OCI-M2 (cell line): ENCODE measurements around the gene OGG1.

Experiments
- DNase-seq: peaks from one replicate; lab custom pipeline; 2025; ENCODE audit not compliant: unreplicated experiment; lab: John Stamatoyannopoulos, UW

Gene OGG1

GRCh38 chr3:9727041-9727595, 22.6 kb upstream of the OGG1 start:
- DNase-seq = no peak

GRCh38 chr3:9727743-9728142, 22.0 kb upstream of the OGG1 start:
- DNase-seq = no peak

DNA sequence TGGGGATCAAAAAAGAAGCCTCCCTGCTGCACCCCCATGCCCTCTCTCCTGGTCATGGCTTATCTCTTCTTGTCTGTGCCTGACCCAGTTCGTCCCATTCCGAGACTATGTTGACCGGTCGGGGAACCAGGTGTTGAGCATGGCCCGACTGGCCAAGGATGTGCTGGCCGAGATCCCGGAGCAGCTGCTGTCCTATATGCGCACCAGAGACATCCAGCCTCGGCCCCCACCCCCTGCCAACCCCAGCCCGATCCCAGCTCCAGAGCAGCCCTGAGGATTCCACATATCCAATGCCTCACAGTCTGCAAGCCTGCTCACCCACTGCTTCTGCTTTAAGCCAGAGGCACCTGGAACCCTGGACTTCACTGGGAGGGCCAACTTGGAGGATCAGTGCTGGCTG, 20.3 kb upstream of the OGG1 start:
- DNase-seq = no peak

- peak; percentile 80 for DNase-seq
Measured at GRCh38 chr3:9730657-9731205, 19.0 kb upstream of the OGG1 start.

DNA sequence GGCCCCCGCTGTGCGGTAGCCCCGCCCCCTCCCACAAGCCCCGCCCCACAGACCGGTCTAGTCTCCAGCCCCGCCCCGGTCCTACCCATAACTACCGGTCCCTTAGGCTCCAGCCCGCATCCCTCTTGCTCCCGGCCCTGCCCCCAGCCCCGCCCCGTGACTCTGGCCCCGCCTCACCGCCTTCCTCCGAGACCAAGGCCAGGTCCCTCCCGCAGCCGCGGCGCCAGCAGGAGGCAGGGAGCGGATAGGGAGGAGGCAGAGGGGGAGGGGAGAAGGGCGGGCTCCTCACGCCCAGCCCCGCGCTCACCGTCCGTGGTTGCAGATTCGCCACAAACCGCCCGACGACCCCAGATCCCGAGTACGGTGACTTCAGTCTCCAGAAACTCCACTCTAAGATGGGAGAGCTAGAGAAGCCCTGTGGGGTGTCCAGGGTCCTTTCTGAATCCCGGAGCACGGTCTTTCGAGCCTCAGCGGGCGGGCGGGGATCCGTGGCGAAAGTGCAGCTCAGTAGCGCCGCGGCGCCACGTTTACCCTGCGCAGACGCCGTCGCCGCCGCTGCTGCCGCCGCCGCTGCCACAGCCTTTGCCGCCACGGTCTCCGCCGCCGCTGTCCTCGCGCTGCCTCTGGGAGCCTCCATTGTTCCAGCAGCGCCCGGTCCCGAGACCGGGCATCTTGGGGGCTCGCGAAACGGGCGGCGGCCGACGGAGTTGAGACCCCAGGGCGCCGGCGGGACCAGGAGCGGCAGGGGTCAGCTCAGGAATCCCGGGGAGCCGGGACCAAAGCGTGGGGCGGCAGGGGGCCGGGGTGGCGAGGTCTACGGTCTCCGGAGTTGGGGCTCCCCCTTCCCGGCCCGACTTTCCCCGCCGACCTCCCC, 18.3 kb upstream of the OGG1 start, which contains the start of gene BRPF1:
Gene BRPF1, plus strand, starts transcription at position 530 of the 874 bp plus-strand sequence. CDS start 2,406 bp downstream, outside the sequence.
- peak; percentile 80 for DNase-seq

GRCh38 chr3:9732080-9732739, 17.5 kb upstream of the OGG1 start:
- no peak for DNase-seq

GRCh38 chr3:9732740-9733115, 17.0 kb upstream of the OGG1 start:
- no peak for DNase-seq

- no peak for DNase-seq
Measured at GRCh38 chr3:9736831-9737230, 12.9 kb upstream of the OGG1 start.

GRCh38 chr3:9739181-9739580, 10.6 kb upstream of the OGG1 start:
- no peak for DNase-seq

GRCh38 chr3:9742560-9742959, 7.2 kb upstream of the OGG1 start:
- no peak for DNase-seq

DNA sequence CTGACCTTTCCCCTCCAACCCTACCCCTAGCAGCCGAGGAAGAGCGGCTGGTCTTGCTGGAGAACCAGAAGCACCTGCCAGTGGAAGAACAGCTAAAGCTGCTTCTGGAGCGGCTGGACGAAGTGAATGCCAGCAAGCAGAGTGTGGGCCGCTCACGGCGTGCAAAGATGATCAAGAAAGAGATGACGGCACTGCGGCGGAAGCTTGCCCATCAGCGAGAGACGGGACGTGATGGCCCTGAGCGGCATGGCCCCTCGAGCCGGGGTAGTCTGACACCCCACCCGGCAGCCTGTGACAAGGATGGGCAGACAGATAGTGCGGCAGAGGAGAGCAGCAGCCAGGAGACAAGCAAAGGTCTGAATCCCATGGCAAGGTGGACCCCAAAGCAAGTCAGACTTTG, 6.2 kb upstream of the OGG1 start:
- DNase-seq = no peak

DNA sequence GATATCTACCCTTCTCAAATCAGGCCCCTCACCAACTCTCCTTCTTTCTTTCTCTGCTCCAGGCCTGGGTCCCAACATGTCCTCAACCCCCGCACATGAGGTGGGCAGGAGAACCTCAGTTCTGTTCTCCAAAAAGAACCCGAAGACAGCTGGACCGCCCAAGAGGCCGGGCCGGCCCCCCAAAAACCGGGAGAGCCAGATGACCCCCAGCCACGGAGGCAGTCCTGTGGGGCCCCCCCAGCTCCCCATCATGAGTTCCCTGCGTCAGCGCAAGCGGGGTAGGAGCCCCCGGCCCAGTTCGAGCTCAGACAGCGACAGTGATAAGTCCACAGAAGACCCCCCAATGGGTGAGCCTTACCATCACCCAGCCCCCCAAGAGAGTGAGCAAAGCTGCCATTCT, 5.6 kb upstream of the OGG1 start:
- no peak for DNase-seq

GRCh38 chr3:9745521-9745920, 4.2 kb upstream of the OGG1 start:
- no peak for DNase-seq

DNA sequence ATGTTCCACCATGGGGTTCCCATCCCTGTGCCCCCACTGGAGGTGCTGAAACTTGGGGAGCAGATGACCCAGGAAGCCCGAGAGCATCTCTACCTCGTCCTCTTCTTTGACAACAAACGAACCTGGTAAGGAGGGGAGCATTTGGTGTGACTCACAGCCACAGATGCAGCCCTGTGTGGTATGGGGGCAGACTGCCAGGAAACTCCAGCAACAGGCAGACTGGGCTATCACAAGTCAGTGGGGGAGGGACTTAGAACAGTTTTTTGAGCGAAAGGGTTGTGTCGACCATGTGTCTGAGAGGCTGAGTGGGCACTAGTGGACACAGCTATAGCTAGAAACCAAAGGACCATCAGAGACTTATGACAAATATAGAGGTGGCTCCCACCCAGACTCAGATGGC, 3.4 kb upstream of the OGG1 start:
- DNase-seq = no peak

DNA sequence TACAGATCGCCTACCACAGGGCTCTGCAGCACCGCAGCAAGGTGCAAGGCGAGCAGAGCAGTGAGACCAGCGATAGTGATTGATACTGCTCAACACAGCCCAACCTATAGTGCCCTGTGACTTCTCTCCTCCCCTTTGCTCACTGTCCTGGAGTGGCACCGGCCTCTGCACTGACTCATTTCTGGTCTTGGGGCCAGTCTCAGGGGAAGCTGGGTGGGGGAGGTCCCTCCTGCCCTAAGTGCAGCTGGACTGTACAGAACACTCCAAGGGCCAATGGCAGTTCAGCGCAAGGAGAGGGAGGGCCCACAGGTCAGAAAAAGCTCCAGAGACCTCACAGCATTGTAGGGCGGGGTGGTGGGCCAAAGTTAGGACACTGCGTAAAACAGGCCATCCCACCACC, 2.5 kb upstream of the OGG1 start:
- DNase-seq = no peak

- no peak for DNase-seq
Measured at GRCh38 chr3:9748031-9748430, 1.7 kb upstream of the OGG1 start.

- DNase-seq = no peak
Measured at GRCh38 chr3:9749296-9749644, 482 bp upstream of the OGG1 start.

DNA sequence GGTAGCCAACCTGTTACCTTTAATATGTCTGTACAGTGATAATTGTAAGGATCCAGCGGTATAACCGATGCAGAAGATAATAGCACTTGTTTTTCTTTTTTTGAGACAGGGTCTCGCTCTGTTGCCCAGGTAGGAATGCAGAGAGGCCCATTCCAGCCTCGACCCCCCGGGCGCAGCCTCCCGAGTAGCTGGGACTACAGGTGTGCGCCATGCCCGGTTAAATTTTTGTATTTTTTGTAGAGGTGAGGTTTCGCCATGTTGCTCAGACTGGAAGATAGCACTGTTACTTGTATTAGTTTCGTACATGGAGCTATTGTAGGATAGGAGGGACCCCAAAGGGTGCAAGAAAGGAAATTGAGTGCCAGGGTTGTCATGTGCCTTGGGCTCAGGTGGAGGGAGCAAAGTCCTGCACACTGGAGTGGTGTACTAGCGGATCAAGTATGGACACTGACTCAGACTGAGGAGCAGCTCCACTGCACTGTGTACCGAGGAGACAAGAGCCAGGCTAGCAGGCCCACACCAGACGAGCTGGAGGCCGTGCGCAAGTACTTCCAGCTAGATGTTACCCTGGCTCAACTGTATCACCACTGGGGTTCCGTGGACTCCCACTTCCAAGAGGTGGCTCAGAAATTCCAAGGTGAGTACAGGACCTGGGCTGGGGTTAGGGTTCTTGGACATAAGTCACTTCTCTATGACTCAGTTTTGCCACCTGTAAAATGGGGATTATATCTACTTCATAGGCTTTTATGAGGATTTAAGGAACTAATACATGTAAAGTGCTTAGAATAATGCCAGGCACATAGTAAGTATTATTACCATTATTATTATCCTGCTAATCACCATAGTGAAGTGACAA, 1.0 kb downstream of the OGG1 start:
- DNase-seq = no peak

- no peak for DNase-seq
Measured at GRCh38 chr3:9754678-9755077, 4.9 kb downstream of the OGG1 start.

DNA sequence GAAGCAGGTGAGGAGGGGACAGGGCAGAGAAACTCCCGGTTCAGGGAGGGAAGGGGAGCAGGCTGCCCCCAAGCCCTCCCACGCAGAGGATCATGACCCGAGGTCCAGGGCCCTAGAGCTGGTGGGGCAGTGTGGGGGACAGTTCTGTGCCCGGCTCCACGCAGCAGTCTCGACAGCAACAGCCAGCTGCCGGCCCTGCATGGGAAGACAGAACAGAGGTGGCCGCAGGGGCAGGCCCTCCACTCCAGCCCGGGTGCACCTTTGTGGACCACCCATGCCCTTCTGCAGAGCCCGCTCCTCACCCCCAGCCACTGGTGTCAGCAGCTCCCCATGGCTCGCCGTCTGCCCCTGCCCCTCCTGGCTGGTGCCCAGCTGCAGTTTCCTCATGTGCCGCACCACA, 7.7 kb downstream of the OGG1 start:
- DNase-seq = no peak
